Right renal cortex interstitium (tissue), 3 donors: ENCODE data around the gene DISP3. TPM values are rescaled to one million over a fixed set of nuclear protein-coding genes. Genes with fewer than 3 reads are reported as not detected.

Source experiments
- DNase-seq, 3 donors: peaks; one replicate each; pipeline ENCODE4 v3.0.0-alpha.2; 2013; ENCODE audit warnings: low read depth in 3 of 3, low spot score in 2 of 3
- polyA plus RNA-seq, 3 donors: library from polyadenylated mRNA; unstranded; fragments of 120-200 nt; gene quantifications; one replicate each; pipeline ENCODE4 v1.2.1, GENCODE V29; 2013; ENCODE audit not compliant: insufficient read length in 3 of 3

The DISP3 gene
- polyA plus RNA-seq, 3 donors = 0.82 to 1.3 (median 0.87) TPM

DNA sequence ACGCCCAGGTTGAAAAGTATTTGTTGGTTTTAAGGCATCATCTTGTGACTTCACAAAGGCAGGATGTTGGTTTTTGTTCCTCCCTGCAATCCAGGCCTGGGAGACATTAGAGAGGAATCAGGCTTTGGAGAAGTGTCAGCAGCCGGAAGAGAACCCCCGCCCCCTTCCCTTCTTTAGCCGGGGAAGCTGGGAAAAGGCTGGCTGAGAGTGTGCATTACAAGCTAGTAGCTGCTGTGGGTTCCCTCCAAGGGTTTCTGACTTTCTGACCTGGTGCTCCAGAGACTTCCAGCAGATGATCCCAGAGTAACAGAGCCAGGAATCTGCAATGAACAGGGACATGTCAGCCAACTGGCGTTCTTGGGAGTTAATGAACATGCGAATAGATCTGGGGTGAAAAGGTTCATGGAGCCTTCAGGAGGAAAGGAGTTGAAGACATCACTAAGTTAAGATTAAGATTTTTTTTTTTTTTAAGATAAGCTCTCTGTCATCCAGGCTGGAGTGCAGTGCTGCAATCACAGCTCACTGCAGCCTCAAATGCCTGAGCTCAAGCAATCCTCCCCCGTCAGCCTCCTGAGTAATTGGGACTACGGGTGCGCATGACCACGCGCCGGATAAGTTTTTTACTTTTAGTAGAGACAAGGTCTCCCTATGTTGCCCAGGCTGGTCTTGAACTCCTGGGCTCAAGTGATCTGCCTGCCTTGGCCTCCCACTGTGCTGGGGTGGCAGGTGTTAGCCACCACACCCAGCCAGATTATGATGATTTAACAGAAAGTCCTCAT lies 7.5 kb downstream of the DISP3 start:
- DNase-seq = no peak

DNA sequence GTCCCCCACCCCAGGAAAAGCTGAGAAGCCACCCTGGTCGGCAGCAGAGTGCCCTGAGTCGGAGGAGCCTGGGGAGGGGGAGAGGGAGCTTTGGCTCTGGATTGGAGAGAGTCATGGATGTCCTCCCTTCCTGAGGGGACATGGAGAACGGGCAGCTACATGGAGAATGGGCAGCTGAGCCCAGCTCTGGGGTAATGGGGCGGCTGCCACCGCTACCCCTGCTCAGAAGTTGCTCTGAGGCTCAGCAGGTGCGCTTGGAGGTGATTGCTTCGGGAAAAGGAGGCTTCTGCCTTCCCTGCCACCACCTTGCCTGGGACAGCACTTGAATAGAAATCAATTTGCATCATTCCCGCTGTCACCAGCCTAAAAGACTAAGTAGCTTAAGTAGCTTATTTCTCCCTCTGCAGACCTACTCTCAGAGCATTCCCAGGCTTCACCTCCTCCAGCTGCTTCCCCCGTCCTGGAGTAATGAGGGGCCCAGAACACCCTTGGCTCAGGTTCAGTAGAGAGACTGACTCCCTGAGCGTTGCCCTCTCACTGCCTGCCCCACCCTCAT lies 8.3 kb downstream of the DISP3 start:
- DNase-seq = no peak

DNA sequence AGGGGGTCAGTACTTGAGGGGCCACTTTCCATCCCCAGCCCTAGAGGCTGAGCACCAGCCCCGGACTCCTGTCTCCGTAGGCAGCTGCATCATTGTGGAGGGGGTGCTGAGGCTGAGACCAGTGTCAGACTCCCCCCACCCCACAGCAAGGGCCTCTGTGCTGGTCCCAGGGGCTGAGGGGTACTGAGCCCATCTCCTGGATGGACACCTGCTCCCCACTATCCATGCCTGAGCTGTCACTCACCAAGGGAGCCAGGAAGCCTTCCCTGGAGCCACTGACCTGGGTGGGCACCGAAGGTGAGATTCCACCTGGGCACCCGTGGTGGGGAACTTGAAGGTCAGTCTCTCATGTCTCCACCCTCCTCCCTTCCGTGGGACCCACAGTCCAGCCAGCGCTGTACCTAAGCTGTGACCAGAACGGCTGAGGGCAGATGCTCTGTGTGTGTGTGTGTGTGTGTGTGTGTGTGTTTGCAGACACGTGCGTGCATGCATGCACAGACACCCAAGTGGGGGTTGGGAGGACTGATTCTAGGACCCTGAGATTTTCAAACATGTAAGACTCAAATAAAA lies 9.3 kb downstream of the DISP3 start:
- DNase-seq = no peak

DNA sequence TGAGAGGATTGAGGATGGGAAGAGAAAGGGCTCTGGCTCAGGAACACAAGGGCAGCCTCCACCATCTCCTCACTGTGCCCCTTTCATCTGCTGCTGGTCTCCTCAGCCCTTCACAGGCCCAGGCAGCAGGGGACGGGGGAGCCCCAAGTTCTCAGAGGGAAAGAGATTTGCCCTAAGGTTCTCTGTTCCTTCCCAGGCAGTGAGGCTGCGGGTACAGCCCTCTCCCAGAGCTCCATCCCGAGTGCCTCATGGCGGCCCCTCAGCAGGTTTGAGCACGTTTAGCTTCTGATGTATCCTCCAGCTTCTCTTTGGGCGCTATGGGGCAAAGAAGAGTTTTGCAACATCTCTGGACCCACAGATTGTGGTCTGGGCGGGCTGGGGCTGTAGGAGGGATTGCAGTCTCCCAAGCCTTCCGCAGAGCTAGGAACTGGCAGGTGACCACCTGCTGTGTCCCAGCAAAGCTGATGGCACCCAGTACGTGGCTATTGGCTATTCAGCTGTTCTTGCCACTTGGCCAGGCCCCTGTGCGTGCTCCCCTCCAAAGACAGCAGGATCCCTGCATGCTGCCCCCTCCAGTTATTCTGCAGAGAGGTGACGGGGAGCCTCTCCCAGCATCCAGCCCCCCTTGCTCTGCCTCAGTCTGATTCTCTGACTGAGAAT lies 10.1 kb downstream of the DISP3 start:
- no peak for DNase-seq

DNA sequence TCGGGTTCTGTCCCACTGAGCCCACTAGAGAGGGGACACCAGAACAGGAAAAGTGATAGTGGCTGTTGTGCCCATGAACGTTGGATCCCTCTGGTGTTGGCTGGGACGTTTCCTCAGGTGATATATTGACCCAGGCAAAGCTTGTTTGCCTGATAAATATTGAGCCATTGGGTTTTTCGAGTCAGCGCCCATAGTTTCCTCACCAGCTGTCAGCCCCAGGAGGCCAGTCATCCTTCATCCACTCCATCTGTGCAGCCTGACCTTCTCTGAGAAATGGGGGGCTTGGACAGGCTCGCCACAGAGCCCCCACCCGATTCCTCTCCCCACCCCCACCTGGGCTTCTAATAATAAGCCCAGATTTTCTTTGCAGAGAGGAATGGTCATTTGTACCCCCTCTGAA lies 13.3 kb downstream of the DISP3 start:
- DNase-seq = no peak

DNA sequence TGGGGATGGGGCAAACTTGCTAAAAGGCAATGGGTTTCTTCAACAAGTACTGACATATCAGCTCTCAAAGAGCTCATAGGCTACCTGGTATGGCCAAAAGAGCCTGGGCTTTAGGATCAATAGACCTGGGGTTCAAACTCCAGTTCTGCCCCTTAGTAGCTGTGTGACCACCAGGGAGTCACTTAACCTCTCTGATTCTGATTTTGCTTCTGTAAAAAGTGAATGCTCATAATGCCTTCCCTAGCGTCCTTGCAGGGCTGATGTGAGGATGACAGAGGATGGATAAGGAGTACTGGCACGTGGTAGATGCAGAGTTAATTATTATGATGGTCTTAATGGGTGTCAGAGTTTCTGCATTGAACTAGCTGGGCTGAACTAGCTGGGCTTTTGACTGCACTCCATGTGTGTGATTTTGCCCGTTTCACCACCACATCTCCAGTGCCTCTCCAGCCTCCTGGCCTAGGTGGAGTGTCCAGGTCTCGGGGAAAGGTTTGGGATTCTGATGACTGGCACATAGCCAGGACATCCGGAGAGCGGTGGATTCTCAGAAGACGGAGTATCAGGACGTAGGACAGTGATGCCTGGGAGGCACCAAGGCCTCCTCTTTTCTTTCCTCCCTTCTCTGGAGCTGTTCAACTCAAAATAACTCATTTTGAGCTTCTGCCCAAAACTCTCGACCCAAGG lies 15.2 kb downstream of the DISP3 start:
- DNase-seq = no peak

DNA sequence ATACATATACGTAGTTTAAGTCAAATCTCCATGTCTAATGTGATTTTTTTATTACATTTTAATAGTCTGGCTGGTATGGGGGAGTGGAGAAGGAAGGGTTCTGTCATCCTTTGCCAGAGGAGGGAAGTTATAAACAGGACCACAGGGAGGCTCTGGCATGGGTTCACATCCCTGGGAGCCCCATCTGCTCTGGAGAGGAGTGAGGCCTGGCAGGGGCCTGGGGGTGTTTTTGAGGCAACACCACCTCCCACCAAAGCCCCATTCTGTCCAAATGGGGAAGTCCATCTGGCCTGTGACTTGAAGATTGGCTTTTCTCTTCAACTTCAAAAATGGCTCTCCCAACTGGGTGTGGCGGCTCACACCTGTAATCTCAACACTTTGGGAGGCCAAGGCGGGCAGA lies 15.8 kb downstream of the DISP3 start:
- no peak for DNase-seq

DNA sequence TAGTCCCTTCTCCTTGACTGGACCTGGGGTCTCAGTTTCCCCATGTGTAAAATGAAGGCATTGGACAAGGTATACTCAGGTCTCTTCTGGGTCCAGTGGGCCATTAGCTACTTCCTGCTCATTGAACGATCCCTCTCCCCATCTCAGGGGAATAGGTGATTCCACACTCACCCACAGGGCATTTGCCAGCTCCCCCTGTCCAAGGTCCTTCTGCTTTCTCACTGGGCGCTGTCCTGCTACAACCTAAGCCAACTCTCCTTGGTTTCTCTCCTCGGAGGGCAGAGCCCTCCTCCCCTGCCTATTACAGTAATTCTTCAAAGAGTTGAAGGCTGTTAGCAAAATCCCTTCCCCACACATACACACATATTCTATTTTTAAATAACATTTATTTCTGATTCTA lies 16.6 kb downstream of the DISP3 start:
- DNase-seq = no peak

DNA sequence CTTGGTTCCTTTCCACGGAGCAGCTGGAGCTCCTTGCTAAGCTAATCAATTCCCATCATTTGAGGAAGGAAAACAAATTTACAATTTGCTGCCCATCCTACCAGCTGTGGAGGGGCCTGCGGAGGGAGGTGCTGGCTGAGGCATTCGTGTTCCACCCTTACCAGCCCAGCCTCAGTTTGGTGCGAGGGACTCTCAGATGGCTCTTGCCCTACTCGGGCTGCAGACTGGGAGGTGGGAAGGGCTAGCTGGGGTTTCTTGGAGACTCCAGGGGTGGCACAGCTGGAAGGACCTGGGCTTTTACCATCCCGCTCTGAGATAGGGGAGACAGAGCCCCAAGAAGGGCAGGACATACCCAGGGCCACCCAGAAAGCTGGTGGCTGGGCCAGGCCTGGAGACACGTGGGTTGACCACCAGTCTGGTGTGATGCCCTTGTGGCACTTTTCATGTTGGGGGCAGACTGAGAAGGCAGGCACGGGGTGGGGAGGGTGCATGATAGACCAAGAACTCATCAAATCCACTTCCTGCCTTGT lies 17.7 kb downstream of the DISP3 start:
- DNase-seq = no peak

DNA sequence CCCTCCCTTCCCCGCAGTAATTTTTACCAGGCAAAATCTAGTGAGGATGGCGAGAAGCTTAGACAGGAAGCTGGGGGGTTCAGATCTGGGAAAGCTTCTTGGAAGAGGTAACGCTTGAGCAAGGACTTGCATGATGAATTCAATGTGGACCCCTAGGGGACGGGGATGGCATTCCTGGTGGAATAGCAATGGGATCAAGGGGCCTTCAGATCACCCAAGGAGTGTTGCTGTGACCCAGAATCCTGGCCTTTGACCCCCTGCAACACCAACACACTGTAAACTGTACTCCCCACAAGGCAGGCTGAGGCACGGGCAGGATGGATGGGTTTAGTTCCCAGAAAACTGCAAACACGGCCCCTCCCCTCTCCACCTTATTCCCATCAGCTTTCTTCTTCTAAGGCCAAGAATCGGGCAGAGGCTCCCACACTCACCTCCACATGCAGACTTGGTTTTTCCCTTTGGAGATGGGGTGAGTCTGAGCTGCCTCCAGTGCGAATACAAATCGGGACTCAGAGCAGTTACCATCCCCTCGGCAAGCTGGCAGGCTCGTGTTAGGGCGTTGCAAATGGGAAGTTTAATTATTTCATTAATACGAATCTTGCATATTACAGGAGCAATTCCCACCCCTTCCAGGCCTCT lies 20.1 kb downstream of the DISP3 start:
- no peak for DNase-seq

DNA sequence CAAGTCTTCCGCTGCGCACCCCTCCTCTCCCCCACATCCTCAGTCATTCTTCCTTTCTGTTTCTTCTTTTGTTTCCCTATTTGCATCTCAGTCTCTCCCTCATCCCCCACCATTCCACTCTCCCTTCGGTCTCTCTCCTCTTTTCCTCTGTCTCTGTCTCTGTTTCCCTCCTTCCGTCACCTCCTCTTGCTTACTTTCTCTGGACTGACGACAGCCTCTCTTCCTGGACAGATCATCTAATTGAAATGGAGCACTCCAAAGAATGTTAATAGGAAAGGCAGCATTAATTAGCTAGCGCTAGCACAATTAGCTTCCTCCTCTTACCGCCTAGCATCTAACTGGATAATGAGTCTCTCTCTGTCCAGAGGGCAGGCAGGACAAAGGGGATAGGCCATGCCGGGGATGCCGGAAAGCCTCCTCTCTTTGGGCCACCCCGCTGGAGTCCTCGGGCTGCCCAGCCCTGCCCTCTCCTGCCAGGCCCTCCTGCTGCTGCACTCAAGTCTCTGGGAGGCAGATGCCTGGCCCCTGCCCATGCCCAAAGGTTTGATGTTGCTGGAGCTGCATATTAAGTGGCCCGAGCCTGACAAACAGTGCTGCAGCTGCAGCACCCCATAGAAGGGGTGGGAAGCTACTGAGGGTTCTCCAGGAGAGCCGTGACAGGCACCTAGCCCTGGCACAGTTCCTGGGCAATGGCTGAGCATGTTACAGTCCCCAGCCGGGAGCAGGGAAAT lies 20.8 kb downstream of the DISP3 start:
- DNase-seq = no peak

DNA sequence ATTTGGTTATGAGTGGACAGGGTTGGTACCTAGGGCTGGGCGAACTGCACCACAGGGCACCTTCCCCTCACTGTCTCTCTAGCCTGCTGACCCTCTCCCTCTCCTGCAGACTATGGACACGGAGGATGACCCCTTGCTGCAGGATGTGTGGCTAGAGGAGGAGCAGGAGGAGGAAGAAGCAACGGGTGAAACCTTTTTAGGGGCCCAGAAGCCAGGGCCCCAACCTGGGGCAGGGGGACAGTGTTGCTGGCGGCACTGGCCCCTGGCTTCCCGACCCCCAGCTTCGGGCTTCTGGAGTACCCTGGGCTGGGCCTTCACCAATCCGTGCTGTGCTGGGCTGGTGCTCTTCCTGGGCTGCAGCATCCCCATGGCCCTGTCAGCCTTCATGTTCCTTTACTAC lies 21.9 kb downstream of the DISP3 start:
- no peak for DNase-seq

DNA sequence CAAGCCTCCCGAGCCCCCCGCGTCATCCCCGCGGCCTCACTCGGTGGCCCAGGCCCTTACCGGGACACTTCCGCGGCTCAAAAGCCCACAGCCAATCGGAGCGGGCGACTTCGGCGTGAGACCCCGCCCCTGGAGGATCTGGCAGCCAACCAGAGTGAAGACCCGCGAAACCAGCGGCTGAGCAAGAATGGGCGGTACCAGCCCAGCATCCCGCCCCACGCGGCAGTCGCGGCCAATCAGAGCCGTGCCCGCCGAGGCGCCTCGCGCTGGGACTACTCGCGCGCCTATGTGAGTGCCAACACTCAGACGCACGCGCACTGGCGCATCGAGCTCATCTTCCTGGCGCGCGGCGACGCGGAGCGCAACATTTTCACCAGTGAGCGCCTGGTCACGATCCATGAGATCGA lies 22.5 kb downstream of the DISP3 start:
- DNase-seq = no peak

DNA sequence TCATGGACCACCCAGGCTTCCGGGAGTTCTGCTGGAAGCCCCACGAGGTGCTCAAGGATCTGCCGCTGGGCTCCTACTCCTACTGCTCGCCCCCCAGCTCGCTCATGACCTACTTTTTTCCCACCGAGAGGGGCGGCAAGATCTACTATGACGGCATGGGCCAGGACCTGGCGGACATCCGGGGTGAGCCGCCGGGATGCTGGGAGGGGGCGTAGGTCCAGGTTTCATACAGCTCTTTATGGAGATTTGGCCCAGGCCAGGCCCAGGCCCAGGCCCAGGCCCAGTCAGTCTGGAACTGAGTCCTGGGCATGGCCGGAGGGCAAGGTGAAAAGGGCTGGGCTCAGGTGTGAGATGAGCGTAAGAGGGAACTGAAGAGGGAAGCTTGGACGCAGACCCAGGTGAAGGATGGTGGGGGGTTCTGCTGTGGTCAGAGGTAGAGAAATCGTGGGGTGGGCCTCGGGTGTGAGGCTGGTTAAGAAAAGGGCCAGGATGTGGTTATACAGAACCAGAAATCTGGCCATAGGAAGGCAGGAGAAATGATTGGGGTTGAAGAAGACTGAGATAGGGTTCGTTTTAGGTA lies 23.0 kb downstream of the DISP3 start:
- no peak for DNase-seq

DNA sequence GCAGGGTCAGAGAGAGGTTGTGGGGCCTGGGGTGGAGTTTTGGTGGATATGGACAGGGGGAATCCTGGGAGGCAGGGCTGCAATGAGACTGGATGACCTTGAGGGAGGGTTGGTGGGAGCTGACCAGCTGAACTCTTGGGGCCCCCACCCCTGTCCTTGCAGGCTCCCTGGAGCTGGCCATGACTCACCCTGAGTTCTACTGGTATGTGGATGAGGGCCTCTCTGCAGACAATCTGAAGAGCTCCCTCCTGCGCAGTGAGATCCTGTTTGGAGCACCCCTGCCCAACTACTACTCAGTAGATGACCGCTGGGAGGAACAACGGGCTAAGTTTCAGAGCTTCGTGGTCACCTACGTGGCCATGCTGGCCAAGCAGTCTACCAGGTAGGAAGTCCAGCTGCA lies 23.6 kb downstream of the DISP3 start:
- no peak for DNase-seq

DNA sequence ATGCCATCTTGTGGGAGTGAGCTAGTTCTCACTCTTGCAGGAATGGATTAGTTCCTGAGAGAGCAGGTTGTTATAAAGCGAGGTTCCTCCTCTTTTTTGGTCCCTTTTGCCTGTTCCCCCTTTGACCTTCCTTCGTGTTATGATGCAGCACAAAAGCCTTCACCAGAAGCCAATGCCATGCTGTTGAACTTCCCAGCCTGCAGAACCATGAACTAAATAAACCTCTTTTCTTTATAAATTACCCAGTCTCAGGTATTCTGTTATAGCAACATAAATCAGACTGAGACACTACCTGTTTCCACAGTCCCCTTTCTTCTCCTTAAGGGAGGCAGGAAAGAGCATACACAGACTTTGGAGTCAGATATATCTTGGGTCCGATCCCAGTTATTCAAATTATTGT lies 25.6 kb downstream of the DISP3 start:
- DNase-seq = no peak

DNA sequence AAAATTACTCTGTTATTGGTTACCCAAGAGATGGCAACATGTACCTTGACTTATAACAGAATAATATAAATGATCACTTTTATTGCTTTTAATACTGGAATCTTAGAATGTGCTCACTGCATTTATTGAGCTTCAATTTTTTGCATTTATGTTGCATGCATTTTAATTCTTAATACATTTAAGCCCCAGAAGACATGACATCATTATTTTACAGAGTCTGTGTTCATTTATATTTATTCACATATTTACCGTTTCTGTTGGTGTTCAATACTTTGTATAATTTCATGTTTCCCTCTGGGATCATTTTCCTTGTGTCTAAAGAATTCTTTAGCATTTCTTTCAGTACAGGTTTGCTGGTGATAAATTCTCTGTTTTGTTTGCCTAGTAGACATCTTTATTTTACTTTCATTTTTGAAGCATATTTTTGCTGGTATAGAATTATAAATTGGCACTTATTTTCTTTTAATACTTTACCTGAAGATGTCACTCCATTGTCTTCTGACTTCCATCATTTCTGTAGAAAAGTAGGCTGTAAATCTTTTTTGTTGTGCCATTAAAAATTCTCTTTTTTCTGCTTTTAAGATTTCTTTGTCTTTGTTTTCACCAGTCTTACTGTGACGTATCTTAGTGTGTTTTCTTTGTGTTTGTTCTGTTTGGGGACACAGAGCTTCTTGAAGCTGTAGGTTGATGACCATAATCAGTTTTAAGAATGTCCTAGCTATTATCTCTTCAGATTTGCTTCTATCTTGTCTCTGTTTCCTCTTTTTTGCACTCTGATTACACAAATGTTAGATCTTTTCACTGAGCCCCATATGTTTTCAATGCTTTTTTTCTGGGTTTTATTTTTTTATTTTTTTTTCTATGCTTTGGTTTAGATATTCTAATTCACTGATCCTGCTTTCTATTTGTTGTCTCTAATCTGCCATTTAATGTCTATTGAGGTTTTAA lies 26.9 kb downstream of the DISP3 start:
- no peak for DNase-seq

DNA sequence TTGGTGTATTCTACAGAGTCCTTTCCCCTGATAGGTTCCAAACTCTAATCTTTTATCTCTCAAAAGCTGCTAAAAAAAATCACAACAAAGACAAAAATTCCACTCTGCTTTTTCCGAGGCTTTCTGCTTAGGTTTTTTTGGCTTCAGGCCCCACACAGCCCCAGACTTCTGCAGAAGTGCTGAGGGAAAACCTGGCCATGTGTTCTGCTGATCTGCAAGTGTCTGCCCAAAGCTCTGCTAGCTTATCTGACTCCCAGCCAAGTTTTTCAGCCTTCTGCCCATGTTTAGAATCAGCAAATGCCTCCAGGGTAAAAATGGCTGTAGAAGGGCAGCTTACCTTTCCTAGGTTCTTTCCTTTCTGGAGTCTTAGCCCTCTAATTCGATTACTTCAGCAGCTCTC lies 28.4 kb downstream of the DISP3 start:
- DNase-seq = no peak
